ENCODE data around the gene ETV7.

Gene ETV7

GRCh38 chr6:36322591-36322990, 64.9 kb downstream of the ETV7 start:
- ChIA-PET CTCF (no interaction called here), POLR2A (no interaction called here)
- TF ChIP-seq HDGF (IDR thresholded peaks at IDR 0.05; ENCODE audit: borderline replicate concordance) (no peak), L3MBTL2 (conservative IDR thresholded peaks at IDR 0.05) (no peak), LEF1 (IDR thresholded peaks at IDR 0.05; ENCODE audit: borderline replicate concordance) (no peak), NFRKB (IDR thresholded peaks at IDR 0.05) (no peak), FOXK2 (IDR thresholded peaks at IDR 0.05) (no peak), TARDBP (IDR thresholded peaks at IDR 0.05) (no peak), SP1 (IDR thresholded peaks at IDR 0.05) (no peak), ARNT (IDR thresholded peaks at IDR 0.05) (no peak), BHLHE40 (IDR thresholded peaks at IDR 0.05; ENCODE audit: borderline replicate concordance) (no peak), PKNOX1 (IDR thresholded peaks at IDR 0.05) (no peak), SUZ12 (IDR thresholded peaks at IDR 0.05) (no peak), CTBP1 (IDR thresholded peaks at IDR 0.05; ENCODE audit: borderline replicate concordance) (no peak), ZNF384 (IDR thresholded peaks at IDR 0.05) (no peak), FOXM1 (IDR thresholded peaks at IDR 0.05; ENCODE audit: borderline replicate concordance) (no peak), FOXA1 (IDR thresholded peaks at IDR 0.05) (no peak), ELF4 (IDR thresholded peaks at IDR 0.05) (no peak)
- no peak for DNase-seq (ENCODE audit: extremely low spot score)

- DNase-seq (ENCODE audit: extremely low spot score): no peak
- TF ChIP-seq NFRKB (IDR thresholded peaks at IDR 0.05): no peak
- TF ChIP-seq SUZ12 (IDR thresholded peaks at IDR 0.05): no peak
- TF ChIP-seq ELF4 (IDR thresholded peaks at IDR 0.05): no peak
- no peak for TF ChIP-seq TARDBP (IDR thresholded peaks at IDR 0.05)
- TF ChIP-seq ZNF384 (IDR thresholded peaks at IDR 0.05): no peak
- TF ChIP-seq HDGF (IDR thresholded peaks at IDR 0.05; ENCODE audit: borderline replicate concordance): no peak
- no peak for TF ChIP-seq SP1 (IDR thresholded peaks at IDR 0.05)
- TF ChIP-seq BHLHE40 (IDR thresholded peaks at IDR 0.05; ENCODE audit: borderline replicate concordance): no peak
- no peak for TF ChIP-seq FOXA1 (IDR thresholded peaks at IDR 0.05)
- TF ChIP-seq LEF1 (IDR thresholded peaks at IDR 0.05; ENCODE audit: borderline replicate concordance): no peak
- TF ChIP-seq FOXK2 (IDR thresholded peaks at IDR 0.05): no peak
- POLR2A ChIA-PET: interaction anchor here (1.2 kb wide), 1 partner anchor 13 kb away, joined by 5 read pairs; no protein-coding TSS in a partner anchor
- CTCF ChIA-PET: interaction anchor here (0.6 to 1.7 kb wide), 2 partner anchors 13 to 282 kb away, joined by 3 to 4 read pairs; no protein-coding TSS in a partner anchor
Measured at GRCh38 chr6:36320475-36320874, 67.0 kb downstream of the ETV7 start.

- TF ChIP-seq SUZ12 (IDR thresholded peaks at IDR 0.05) (no peak), PKNOX1 (IDR thresholded peaks at IDR 0.05) (no peak), LEF1 (IDR thresholded peaks at IDR 0.05; ENCODE audit: borderline replicate concordance) (no peak), CTBP1 (IDR thresholded peaks at IDR 0.05; ENCODE audit: borderline replicate concordance) (no peak), BHLHE40 (IDR thresholded peaks at IDR 0.05; ENCODE audit: borderline replicate concordance) (no peak), ZNF384 (IDR thresholded peaks at IDR 0.05) (no peak), ARNT (IDR thresholded peaks at IDR 0.05) (no peak), NFRKB (IDR thresholded peaks at IDR 0.05) (no peak), FOXA1 (IDR thresholded peaks at IDR 0.05) (no peak), TARDBP (IDR thresholded peaks at IDR 0.05) (no peak), FOXK2 (IDR thresholded peaks at IDR 0.05) (no peak), ELF4 (IDR thresholded peaks at IDR 0.05) (no peak)
- CTCF ChIA-PET: interaction anchor here (0.5 to 3.4 kb wide), 6 partner anchors 10 to 283 kb away, joined by 3 to 17 read pairs (median 3); no protein-coding TSS in a partner anchor
- no peak for DNase-seq (ENCODE audit: extremely low spot score)
- POLR2A ChIA-PET: interaction anchor here (1.4 kb wide), 1 partner anchor 9 kb away, joined by 4 read pairs; no protein-coding TSS in a partner anchor
Measured at GRCh38 chr6:36319821-36320220, 67.6 kb downstream of the ETV7 start.

- ChIA-PET POLR2A (interaction anchor here (1.4 kb wide), 1 partner anchor 10 kb away, joined by 4 read pairs; no protein-coding TSS in a partner anchor), CTCF (interaction anchor here (0.5 to 3.4 kb wide), 5 partner anchors 10 to 180 kb away, joined by 3 to 17 read pairs (median 3); no protein-coding TSS in a partner anchor)
- TF ChIP-seq CTBP1 (IDR thresholded peaks at IDR 0.05; ENCODE audit: borderline replicate concordance): no peak
- no peak for TF ChIP-seq SUZ12 (IDR thresholded peaks at IDR 0.05)
- TF ChIP-seq HDGF (IDR thresholded peaks at IDR 0.05; ENCODE audit: borderline replicate concordance): no peak
- no peak for TF ChIP-seq FOXM1 (IDR thresholded peaks at IDR 0.05; ENCODE audit: borderline replicate concordance)
- no peak for TF ChIP-seq FOXK2 (IDR thresholded peaks at IDR 0.05)
- no peak for TF ChIP-seq ELF4 (IDR thresholded peaks at IDR 0.05)
- TF ChIP-seq PKNOX1 (IDR thresholded peaks at IDR 0.05): no peak
- no peak for TF ChIP-seq ZNF384 (IDR thresholded peaks at IDR 0.05)
- TF ChIP-seq NFRKB (IDR thresholded peaks at IDR 0.05): no peak
- no peak for TF ChIP-seq SP1 (IDR thresholded peaks at IDR 0.05)
- no peak for TF ChIP-seq BHLHE40 (IDR thresholded peaks at IDR 0.05; ENCODE audit: borderline replicate concordance)
- no peak for TF ChIP-seq LEF1 (IDR thresholded peaks at IDR 0.05; ENCODE audit: borderline replicate concordance)
- no peak for DNase-seq (ENCODE audit: extremely low spot score)
Measured at GRCh38 chr6:36319436-36319762, 68.1 kb downstream of the ETV7 start.

GRCh38 chr6:36318690-36319435, 68.6 kb downstream of the ETV7 start:
- CTCF ChIA-PET: interaction anchor here (0.5 to 3.4 kb wide), 2 partner anchors 22 to 180 kb away, joined by 3 to 17 read pairs; no protein-coding TSS in a partner anchor
- no peak for DNase-seq (ENCODE audit: extremely low spot score)
- POLR2A ChIA-PET: interaction anchor here (1.4 kb wide), 1 partner anchor 10 kb away, joined by 4 read pairs; no protein-coding TSS in a partner anchor
- TF ChIP-seq PKNOX1 (IDR thresholded peaks at IDR 0.05) (peak; percentile 90), CTBP1 (IDR thresholded peaks at IDR 0.05; ENCODE audit: borderline replicate concordance) (no peak)

Data from HEK293T (cell line).